ENCODE results near the gene LFNG.

The LFNG gene

DNA sequence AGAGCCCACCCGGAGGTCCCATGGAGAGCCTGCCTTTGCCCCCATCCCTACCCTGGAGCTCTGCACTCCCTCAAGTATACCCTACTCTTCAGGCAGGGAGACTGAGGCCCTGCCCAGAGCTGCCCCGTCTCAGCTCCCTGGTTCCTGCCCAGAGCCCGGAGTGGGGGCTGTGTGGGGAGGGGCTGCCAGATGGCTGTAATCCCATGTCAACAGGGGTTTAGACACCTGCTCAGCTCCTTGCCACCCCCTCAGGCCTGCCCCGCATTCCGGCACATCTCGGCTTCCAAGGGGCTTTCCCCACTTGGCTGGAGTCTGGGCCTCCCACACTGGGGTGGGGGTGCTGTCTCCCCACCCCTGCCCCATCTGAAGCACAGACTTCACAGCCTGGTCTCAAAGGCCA lies 20.9 kb upstream of the LFNG start:
- no peak for DNase-seq
- TF ChIP-seq, protein P1, sequence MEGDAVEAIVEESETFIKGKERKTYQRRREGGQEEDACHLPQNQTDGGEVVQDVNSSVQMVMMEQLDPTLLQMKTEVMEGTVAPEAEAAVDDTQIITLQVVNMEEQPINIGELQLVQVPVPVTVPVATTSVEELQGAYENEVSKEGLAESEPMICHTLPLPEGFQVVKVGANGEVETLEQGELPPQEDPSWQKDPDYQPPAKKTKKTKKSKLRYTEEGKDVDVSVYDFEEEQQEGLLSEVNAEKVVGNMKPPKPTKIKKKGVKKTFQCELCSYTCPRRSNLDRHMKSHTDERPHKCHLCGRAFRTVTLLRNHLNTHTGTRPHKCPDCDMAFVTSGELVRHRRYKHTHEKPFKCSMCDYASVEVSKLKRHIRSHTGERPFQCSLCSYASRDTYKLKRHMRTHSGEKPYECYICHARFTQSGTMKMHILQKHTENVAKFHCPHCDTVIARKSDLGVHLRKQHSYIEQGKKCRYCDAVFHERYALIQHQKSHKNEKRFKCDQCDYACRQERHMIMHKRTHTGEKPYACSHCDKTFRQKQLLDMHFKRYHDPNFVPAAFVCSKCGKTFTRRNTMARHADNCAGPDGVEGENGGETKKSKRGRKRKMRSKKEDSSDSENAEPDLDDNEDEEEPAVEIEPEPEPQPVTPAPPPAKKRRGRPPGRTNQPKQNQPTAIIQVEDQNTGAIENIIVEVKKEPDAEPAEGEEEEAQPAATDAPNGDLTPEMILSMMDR (IDR thresholded peaks at IDR 0.05): no peak
- H3K4me1 Mint-ChIP-seq: peaks cover 65% of the 10 kb centered on the region
- no peak overlapping the region for H3K4me3 Mint-ChIP-seq
- no peaks in the 10 kb centered on the region for H3K9me3 Mint-ChIP-seq
- no peak overlapping the region for H3K27ac Mint-ChIP-seq
- H3K36me3 Mint-ChIP-seq (ENCODE audit: low read depth): no peaks in the 10 kb centered on the region
- H3K27me3 Mint-ChIP-seq (ENCODE audit: low read depth, poor library complexity): no peaks in the 10 kb centered on the region

- Mint-ChIP-seq H3K9me3 (no peaks in the 10 kb centered on the region), H3K27ac (no peak overlapping the region), H3K36me3 (ENCODE audit: low read depth) (no peaks in the 10 kb centered on the region), H3K4me3 (no peak overlapping the region), H3K4me1 (peaks cover 62% of the 10 kb centered on the region), H3K27me3 (ENCODE audit: low read depth, poor library complexity) (no peaks in the 10 kb centered on the region)
- DNase-seq: no peak
- TF ChIP-seq, protein P1 (IDR thresholded peaks at IDR 0.05): no peak
Measured at GRCh38 chr7:2499181-2499580, 20.4 kb upstream of the LFNG start.

DNA sequence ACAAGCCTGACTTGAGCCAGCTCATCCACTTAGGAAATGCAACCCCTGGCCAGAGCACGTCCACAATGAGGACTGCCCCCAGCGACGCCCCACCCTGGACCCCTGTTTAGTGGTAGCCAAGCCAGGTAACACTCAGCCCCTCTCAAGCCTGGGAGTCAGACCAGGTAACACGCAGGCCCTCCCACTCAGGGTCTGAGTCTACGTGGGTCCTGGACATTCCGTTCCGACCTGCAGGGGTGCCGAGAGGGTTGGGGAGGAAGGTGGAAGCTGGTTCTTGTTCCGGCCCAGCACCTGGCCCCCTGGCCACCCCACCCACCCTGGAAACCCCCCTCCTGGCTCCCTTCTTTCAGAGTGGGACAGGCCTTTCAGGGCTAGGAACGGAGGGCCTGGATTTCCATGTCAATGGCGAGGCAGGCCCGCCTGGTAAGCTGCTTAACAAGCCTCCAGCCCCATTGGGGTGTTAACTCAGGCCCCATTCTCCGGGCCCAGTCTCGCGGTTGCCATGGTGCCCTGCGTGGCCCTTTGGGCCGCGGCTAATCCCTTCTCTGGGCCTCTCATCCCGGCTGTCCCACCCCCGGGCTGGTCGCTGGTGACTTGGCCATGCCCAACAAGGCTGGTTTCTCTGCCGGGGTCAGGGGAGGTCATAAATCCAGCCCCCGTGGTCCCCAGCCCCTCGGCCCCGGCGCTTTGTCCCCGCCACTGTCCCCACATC lies 19.7 kb upstream of the LFNG start:
- Mint-ChIP-seq H3K4me3 (no peak overlapping the region), H3K27ac (no peak overlapping the region), H3K9me3 (no peaks in the 10 kb centered on the region), H3K36me3 (ENCODE audit: low read depth) (no peaks in the 10 kb centered on the region), H3K4me1 (peaks cover 58% of the 10 kb centered on the region), H3K27me3 (ENCODE audit: low read depth, poor library complexity) (no peaks in the 10 kb centered on the region)
- DNase-seq: no peak
- TF ChIP-seq, protein P1 (IDR thresholded peaks at IDR 0.05): no peak

DNA sequence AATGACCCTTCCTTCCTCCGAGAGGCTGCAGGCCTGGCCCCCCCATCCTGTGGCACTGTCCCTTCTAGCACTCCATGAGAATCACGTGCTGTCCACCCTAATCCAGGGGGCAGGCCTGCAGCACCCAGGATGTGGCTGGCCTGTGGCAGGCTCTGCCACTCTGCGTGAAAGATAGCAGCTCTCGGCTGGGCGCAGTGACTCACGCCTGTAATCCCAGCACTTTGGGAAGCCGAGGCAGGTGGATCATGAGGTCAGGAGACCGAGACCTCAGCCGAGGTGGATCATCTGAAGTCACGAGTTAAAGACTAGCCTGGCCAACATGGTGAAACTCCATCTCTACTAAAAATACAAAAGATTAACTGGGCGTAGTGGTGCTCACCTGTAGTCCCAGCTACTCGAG lies 18.9 kb upstream of the LFNG start:
- Mint-ChIP-seq H3K4me3 (no peak overlapping the region), H3K27me3 (ENCODE audit: low read depth, poor library complexity) (no peaks in the 10 kb centered on the region), H3K9me3 (no peaks in the 10 kb centered on the region), H3K4me1 (peaks cover 54% of the 10 kb centered on the region), H3K36me3 (ENCODE audit: low read depth) (no peaks in the 10 kb centered on the region), H3K27ac (peak overlapping the region; percentile 16)
- TF ChIP-seq, protein P1 (IDR thresholded peaks at IDR 0.05): no peak
- no peak for DNase-seq

GRCh38 chr7:2501947-2502646 lies 17.5 kb upstream of the LFNG start:
- Mint-ChIP-seq H3K4me3 (no peak overlapping the region), H3K27ac (no peak overlapping the region), H3K4me1 (peaks cover 46% of the 10 kb centered on the region), H3K9me3 (no peaks in the 10 kb centered on the region), H3K36me3 (ENCODE audit: low read depth) (no peaks in the 10 kb centered on the region), H3K27me3 (ENCODE audit: low read depth, poor library complexity) (no peaks in the 10 kb centered on the region)
- TF ChIP-seq, protein P1 (IDR thresholded peaks at IDR 0.05): no peak
- no peak for DNase-seq

DNA sequence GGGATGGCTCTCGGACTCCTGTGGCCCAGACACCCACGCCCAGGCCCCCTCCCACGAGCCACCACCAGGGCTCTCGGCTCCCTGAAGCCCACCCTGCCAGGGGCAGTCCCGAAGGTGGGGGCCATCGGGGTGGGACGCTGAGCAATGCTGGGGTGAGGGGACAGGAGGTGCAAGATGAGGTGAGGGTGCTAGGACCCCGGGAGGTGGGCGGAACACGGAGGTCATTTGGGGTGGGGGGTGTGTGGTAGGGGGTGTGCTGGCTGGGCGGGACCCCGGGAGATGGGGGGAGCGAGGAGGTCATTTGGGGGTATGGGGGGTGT lies 17.0 kb upstream of the LFNG start:
- no peak for DNase-seq
- TF ChIP-seq, protein P1 (IDR thresholded peaks at IDR 0.05): no peak
- no peaks in the 10 kb centered on the region for H3K9me3 Mint-ChIP-seq
- H3K4me3 Mint-ChIP-seq: no peak overlapping the region
- H3K36me3 Mint-ChIP-seq (ENCODE audit: low read depth): no peaks in the 10 kb centered on the region
- H3K27me3 Mint-ChIP-seq (ENCODE audit: low read depth, poor library complexity): no peaks in the 10 kb centered on the region
- H3K27ac Mint-ChIP-seq: no peak overlapping the region
- H3K4me1 Mint-ChIP-seq: peaks cover 44% of the 10 kb centered on the region

Data from nephron progenitor cell (in vitro differentiated cells).